ENCODE data around the gene PLEKHG3.

- no peak for TF ChIP-seq CTCF (IDR thresholded peaks at IDR 0.05)
- no peak for TF ChIP-seq POLR2A (IDR thresholded peaks at IDR 0.05)
- TF ChIP-seq EP300 (IDR thresholded peaks at IDR 0.05): no peak
Measured at GRCh38 chr14:64715146-64715627, 11.0 kb downstream of the PLEKHG3 start.
